CD8-positive, alpha-beta memory T cell (primary cell): Measurements from ENCODE around the gene PARP3. TPM values are rescaled to one million over a fixed set of nuclear protein-coding genes. Genes with fewer than 3 reads are reported as not detected.

ENCODE experiments used
- CTCF ChIA-PET: fragments of 350-600 bp; sonication (Branson Sonifier 250); formaldehyde crosslinking; loops from one replicate; lab custom pipeline; 2021; ENCODE audit warnings: antibody characterized with exemption; lab: Charles Lee
- POLR2A ChIA-PET: fragments of 350-600 bp; sonication (Branson Sonifier 250); formaldehyde crosslinking; loops from one replicate; lab custom pipeline; 2021; ENCODE audit warnings: antibody characterized with exemption; lab: Charles Lee
- DNase-seq, 5 donors: peaks; one replicate each; pipeline versions ENCODE4 v3.0.0 to v3.0.0-alpha.2; 2020 to 2022; ENCODE audit warnings: mixed read lengths in 1 of 5
- H3K27ac ChIP-seq: one replicate; pipeline ENCODE4 v1.7.0; 2013; ENCODE audit warnings: low read depth, mild to moderate bottlenecking, low read length, moderate library complexity
- H3K27me3 ChIP-seq: 2 replicates; pipeline ENCODE4 v1.7.0; 2013; ENCODE audit warnings: low read length, mild to moderate bottlenecking; ENCODE audit not compliant: insufficient read depth, poor library complexity, severe bottlenecking
- H3K36me3 ChIP-seq: 2 replicates; pipeline ENCODE4 v1.7.0; 2013; ENCODE audit warnings: mild to moderate bottlenecking, low read length, moderate library complexity; ENCODE audit not compliant: insufficient read depth
- H3K4me1 ChIP-seq: 2 replicates; pipeline ENCODE4 v1.7.0; 2013; ENCODE audit warnings: mild to moderate bottlenecking, low read length, moderate library complexity; ENCODE audit not compliant: insufficient read depth
- H3K4me3 ChIP-seq: 2 replicates; pipeline ENCODE4 v1.7.0; 2013; ENCODE audit warnings: mild to moderate bottlenecking, low read length
- H3K9me3 ChIP-seq: 2 replicates; pipeline ENCODE4 v1.7.0; 2013; ENCODE audit warnings: mild to moderate bottlenecking, low read length
- H3K27ac Mint-ChIP-seq, 8 donors: one replicate each; pipeline ENCODE4 v1.8.0; 2020 to 2021; ENCODE audit warnings: mixed read lengths in 8 of 8, mild to moderate bottlenecking in 6 of 8, inconsistent platforms in 3 of 8, moderate library complexity in 3 of 8
- H3K27me3 Mint-ChIP-seq, 2 donors: one replicate each; pipeline ENCODE4 v1.8.0; 2020 to 2021; ENCODE audit warnings: mixed read lengths in 2 of 2, mild to moderate bottlenecking in 1 of 2, moderate library complexity in 1 of 2
- H3K36me3 Mint-ChIP-seq, 3 donors: one replicate each; pipeline ENCODE4 v1.8.0; 2020 to 2021; ENCODE audit warnings: mixed read lengths in 3 of 3, inconsistent platforms in 1 of 3, mild to moderate bottlenecking in 1 of 3
- H3K4me1 Mint-ChIP-seq, 3 donors: one replicate each; pipeline ENCODE4 v1.8.0; 2020 to 2021; ENCODE audit warnings: mixed read lengths in 3 of 3, inconsistent platforms in 1 of 3, mild to moderate bottlenecking in 1 of 3
- H3K4me3 Mint-ChIP-seq, 7 donors: one replicate each; pipeline ENCODE4 v1.8.0; 2020 to 2021; ENCODE audit warnings: mixed read lengths in 7 of 7, mild to moderate bottlenecking in 6 of 7, moderate library complexity in 4 of 7, inconsistent platforms in 2 of 7
- H3K9me3 Mint-ChIP-seq, 5 donors: one replicate each; pipeline ENCODE4 v1.8.0; 2020 to 2022; ENCODE audit warnings: mixed read lengths in 5 of 5, mild to moderate bottlenecking in 3 of 5, moderate library complexity in 2 of 5, inconsistent platforms in 1 of 5
- polyA plus RNA-seq: library from polyadenylated mRNA; unstranded; fragments of 300-500 nt; fragmentation: Illumina TruSeq; gene quantifications from one replicate; pipeline ENCODE4 v1.2.3, GENCODE V29; 2021
- total RNA-seq, 2 experiments: library from RNA; stranded (reverse); gene quantifications; one replicate each; pipeline ENCODE4 v1.2.3, GENCODE V29; 2021

Gene PARP3
- total and polyA plus RNA-seq, 3 experiments from 2014 or later, result 5.9 to 11.5 (median 9.5) TPM

DNA sequence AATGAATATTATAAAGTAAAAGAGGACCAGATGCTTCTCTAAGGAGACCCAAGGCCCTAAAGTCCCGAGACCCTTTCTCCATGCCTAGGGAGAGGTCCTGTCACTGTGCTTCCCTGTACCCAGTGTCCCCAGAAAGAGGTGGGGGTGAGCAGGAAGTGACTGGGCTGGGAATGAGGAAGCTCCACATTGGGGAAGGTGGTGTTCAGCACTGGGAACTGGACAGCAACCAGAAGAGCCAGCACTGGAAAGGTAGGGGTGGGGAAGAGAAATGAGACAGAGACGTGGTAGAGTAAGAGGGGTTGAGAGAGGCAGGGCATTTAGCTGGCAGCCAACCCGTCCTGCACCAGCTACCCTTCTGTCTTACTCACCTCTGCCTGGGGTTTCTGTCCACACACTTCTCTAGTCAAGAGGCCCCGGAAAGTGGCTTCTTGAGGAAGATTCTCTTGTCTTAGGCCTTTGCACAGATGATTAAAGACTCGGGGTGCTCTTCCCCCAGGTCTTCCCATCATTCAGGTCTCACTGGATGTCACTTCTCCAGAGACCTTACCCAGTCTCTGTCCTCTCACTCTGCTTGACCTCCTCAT is 12.7 kb upstream of the PARP3 start:
- peaks cover 0 to 1% of the 10 kb centered on the region in 2 donors for H3K27me3 Mint-ChIP-seq
- no peak overlapping the region for H3K4me3 Mint-ChIP-seq
- DNase-seq, result no peak
- H3K9me3 Mint-ChIP-seq, result no peaks in the 10 kb centered on the region
- H3K4me3 ChIP-seq, result no peak overlapping the region
- H3K27ac Mint-ChIP-seq, result no peak overlapping the region
- no peaks in the 10 kb centered on the region for H3K4me1 ChIP-seq
- H3K36me3 Mint-ChIP-seq, result peaks cover 0 to 25% (median 3%) of the 10 kb centered on the region in 3 donors
- H3K36me3 ChIP-seq, result no peaks in the 10 kb centered on the region
- no peaks in the 10 kb centered on the region for H3K9me3 ChIP-seq
- H3K27ac ChIP-seq, result no peak overlapping the region
- no peaks in the 10 kb centered on the region for H3K4me1 Mint-ChIP-seq
- H3K27me3 ChIP-seq, result no peaks in the 10 kb centered on the region
- POLR2A ChIA-PET, result no interaction called here
- CTCF ChIA-PET, result no interaction called here

DNA sequence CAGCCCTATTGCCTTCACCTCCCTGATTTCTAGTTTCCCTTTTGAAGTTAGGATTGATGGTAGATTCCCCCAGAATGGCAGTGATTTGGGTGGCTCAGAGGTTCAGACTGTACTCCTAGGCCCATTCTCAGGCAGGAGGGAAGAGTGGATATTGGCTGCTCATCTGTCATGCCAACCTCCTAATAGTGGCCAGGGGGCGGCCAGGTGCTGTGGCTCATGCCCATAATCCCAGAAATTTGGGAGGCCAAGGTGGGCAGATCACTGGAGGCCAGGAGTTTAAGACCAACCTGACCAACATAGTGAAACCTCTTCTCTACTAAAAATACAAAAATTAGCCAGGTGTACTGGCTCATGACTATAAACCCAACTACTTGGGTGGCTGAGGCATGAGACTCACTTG is 11.7 kb upstream of the PARP3 start:
- ChIA-PET POLR2A (no interaction called here), CTCF (no interaction called here)
- H3K36me3 ChIP-seq, result peaks cover 5% of the 10 kb centered on the region
- no peaks in the 10 kb centered on the region for H3K4me1 ChIP-seq
- no peak overlapping the region for H3K4me3 ChIP-seq
- Mint-ChIP-seq H3K36me3 (peaks cover 0 to 35% (median 3%) of the 10 kb centered on the region in 3 donors), H3K27me3 (peaks cover 0 to 1% of the 10 kb centered on the region in 2 donors), H3K9me3 (no peaks in the 10 kb centered on the region), H3K27ac (no peak overlapping the region), H3K4me1 (no peaks in the 10 kb centered on the region), H3K4me3 (no peak overlapping the region)
- no peaks in the 10 kb centered on the region for H3K9me3 ChIP-seq
- no peak overlapping the region for H3K27ac ChIP-seq
- no peak for DNase-seq
- no peaks in the 10 kb centered on the region for H3K27me3 ChIP-seq

DNA sequence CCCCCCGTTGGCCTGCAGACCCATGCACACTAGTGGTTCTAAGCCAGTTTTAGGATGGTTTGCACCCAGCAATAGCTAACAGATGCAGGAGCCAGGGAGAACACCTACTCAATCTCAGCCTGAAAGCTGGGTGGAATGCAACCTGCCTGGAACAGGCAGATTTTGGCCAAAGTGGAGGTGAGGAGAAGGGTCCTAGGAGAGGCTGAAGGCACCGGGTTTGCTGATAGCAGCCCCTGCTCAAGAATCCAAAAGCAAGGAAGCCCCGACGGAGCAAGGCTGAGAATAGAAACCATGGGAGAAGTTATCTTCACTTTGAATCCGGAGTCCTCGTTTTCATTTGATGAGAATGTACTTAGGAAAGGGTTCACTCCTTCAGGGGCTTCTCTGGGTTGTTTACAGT is 10.4 kb upstream of the PARP3 start:
- no peaks in the 10 kb centered on the region for H3K27me3 ChIP-seq
- no peak overlapping the region for H3K27ac ChIP-seq
- H3K4me3 ChIP-seq, result no peak overlapping the region
- H3K4me1 ChIP-seq, result no peaks in the 10 kb centered on the region
- no peaks in the 10 kb centered on the region for H3K9me3 ChIP-seq
- ChIA-PET CTCF (interaction anchor here (0.8 kb wide), 1 partner anchor 10 kb away, joined by 3 read pairs; the partner anchor contains the start of genes PARP3 and RRP9), POLR2A (no interaction called here)
- peaks cover 15% of the 10 kb centered on the region for H3K36me3 ChIP-seq
- Mint-ChIP-seq H3K36me3 (peaks cover 3 to 47% (median 3%) of the 10 kb centered on the region in 3 donors), H3K27me3 (peaks cover 0 to 1% of the 10 kb centered on the region in 2 donors), H3K4me1 (no peaks in the 10 kb centered on the region), H3K27ac (peak overlapping the region in 1 of 8 donors; percentile 75), H3K9me3 (no peaks in the 10 kb centered on the region), H3K4me3 (no peak overlapping the region)
- no peak for DNase-seq

DNA sequence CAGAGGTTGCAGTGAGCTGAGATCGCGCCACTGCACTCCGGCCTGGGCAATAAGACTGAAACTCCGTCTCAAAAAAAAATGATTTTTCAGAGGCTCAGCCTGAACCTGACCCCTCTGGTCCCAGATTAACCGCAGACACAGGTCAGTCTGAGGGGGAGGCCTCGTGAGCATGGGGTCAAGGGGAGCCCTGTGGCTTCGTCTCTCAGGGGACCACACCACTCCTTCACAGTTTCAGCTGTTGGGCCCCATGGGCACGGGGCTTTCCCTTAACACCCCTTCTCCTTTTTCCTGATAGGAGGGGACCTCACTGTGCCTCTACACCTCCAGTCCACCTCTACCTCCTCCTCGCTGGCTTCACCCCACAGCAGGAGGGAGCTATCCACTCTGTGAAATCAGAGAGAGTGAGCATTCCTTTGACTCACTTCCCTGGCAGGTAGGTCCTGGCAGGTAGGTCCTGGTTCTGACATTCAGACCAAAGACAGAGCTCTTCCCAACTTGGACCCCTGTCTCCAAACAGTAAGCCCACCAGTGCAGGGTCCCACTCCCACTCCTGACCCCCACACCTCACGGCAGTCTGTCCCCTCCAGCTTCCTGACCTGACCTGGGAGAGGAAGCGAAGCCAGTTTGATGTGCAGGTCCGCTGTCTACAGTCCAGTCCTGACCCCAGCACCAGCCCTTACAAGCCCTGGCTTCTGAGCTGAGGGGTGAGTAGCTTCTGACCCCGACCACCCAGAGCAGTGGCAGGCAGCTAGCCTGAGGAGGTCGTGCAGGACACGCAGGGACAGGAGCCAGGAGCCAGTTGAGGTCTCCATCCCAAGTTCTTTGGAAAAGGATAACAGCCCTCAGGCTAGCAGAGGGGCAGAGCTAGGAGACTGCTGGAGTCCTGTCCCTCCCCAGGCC is 9.4 kb upstream of the PARP3 start:
- Mint-ChIP-seq H3K27ac (no peak overlapping the region), H3K36me3 (peaks cover 3 to 57% (median 5%) of the 10 kb centered on the region in 3 donors), H3K4me3 (no peak overlapping the region), H3K9me3 (no peaks in the 10 kb centered on the region), H3K4me1 (no peaks in the 10 kb centered on the region), H3K27me3 (peaks cover 0 to 1% of the 10 kb centered on the region in 2 donors)
- Histone ChIP-seq H3K9me3 (no peaks in the 10 kb centered on the region), H3K27ac (no peak overlapping the region), H3K36me3 (peaks cover 23% of the 10 kb centered on the region), H3K4me3 (no peak overlapping the region), H3K27me3 (no peaks in the 10 kb centered on the region), H3K4me1 (no peaks in the 10 kb centered on the region)
- ChIA-PET POLR2A (no interaction called here), CTCF (interaction anchor here (1.2 kb wide), 1 partner anchor 9 kb away, joined by 7 read pairs; the partner anchor contains the start of gene RRP9)
- DNase-seq, result no peak

DNA sequence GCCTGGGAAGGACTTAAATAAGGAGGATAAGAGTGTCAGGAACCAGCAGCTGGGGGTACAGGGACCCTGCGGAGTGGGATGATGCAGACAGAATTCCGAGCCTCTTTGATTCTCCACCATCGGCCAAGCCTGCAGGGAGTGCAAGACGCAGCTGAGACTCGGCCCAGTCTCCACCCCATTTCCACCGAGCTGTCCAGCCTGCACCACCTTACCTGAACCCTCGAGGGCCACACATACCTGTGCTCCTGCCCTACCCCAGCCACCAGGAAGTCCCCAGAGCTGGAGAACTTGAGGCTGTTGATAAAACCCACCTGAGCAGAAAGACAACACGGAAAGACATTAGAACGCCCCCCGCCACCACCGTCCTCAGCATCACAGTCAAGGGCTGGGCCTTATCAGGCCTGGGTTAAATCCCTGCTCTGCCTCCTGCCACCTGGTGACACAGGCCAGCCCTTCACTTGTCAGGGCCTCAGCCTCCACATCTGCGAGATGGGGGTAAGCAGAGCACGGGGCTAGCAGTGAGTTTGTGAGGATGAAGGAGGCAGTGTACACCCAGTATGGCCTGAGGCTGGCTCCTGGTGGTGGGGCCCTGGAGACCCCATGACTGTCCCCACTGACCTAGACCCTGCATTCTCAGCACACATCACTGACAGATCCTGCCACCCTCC is 8.6 kb upstream of the PARP3 start:
- no peak for DNase-seq
- peaks cover 0 to 1% of the 10 kb centered on the region in 2 donors for H3K27me3 Mint-ChIP-seq
- POLR2A ChIA-PET, result no interaction called here
- Histone ChIP-seq H3K27me3 (no peaks in the 10 kb centered on the region), H3K9me3 (no peaks in the 10 kb centered on the region), H3K4me3 (no peak overlapping the region), H3K36me3 (peaks cover 32% of the 10 kb centered on the region), H3K27ac (no peak overlapping the region), H3K4me1 (no peaks in the 10 kb centered on the region)
- peaks cover 3 to 65% (median 5%) of the 10 kb centered on the region in 3 donors for H3K36me3 Mint-ChIP-seq
- peaks cover 2 to 6% (median 6%) of the 10 kb centered on the region in 3 donors for H3K4me1 Mint-ChIP-seq
- no peaks in the 10 kb centered on the region for H3K9me3 Mint-ChIP-seq
- H3K4me3 Mint-ChIP-seq, result no peak overlapping the region
- CTCF ChIA-PET, result interaction anchor here (1.2 kb wide), 1 partner anchor 8 kb away, joined by 7 read pairs; the partner anchor contains the start of gene RRP9
- H3K27ac Mint-ChIP-seq, result peak overlapping the region in 1 of 8 donors; percentile 51

DNA sequence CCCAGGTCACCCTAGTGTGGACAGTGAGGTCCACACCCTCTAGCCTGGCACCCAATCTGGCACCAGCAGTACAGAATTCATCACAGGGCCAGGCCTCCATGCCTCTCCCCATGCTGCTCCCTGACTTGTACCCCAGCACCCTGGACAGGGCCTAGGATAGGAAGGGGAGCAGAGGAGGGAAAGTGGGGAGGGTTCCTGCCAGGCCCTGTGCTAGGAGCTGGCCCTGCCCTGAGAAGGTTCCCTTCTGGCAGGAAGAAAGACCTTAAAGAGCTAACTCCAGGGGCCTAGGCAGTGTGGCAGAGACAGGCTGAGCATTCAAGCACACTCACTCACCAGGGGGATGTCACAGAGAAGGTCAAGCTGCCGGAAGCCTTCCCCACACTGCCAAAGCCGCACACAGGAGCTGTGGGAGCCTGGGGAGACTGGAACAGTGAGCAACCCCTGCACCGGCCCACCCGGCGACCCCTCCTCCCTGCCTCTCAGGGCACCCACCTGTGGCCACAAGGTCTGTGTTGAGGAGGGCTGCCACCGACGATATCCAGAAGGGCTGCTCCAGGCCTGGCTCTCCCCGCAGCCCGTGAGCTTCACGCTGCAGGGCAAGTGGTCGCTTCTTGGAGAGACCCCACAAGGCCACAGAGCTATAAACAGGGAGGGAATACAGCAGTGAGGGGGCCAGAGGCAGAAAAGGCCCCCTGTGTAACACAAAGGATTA is 7.9 kb upstream of the PARP3 start:
- H3K27ac ChIP-seq, result no peak overlapping the region
- no peaks in the 10 kb centered on the region for H3K9me3 Mint-ChIP-seq
- H3K4me3 ChIP-seq, result no peak overlapping the region
- no peaks in the 10 kb centered on the region for H3K4me1 ChIP-seq
- H3K4me1 Mint-ChIP-seq, result peaks cover 5 to 10% (median 9%) of the 10 kb centered on the region in 3 donors
- no peaks in the 10 kb centered on the region for H3K9me3 ChIP-seq
- H3K36me3 Mint-ChIP-seq, result peaks cover 3 to 71% (median 5%) of the 10 kb centered on the region in 3 donors
- ChIA-PET CTCF (interaction anchor here (0.7 kb wide), 1 partner anchor 8 kb away, joined by 3 read pairs; the partner anchor contains the start of gene PARP3), POLR2A (no interaction called here)
- H3K36me3 ChIP-seq, result peaks cover 32% of the 10 kb centered on the region
- no peak overlapping the region for H3K27ac Mint-ChIP-seq
- H3K27me3 Mint-ChIP-seq, result peaks cover 0 to 1% of the 10 kb centered on the region in 2 donors
- no peaks in the 10 kb centered on the region for H3K27me3 ChIP-seq
- no peak for DNase-seq
- H3K4me3 Mint-ChIP-seq, result no peak overlapping the region

DNA sequence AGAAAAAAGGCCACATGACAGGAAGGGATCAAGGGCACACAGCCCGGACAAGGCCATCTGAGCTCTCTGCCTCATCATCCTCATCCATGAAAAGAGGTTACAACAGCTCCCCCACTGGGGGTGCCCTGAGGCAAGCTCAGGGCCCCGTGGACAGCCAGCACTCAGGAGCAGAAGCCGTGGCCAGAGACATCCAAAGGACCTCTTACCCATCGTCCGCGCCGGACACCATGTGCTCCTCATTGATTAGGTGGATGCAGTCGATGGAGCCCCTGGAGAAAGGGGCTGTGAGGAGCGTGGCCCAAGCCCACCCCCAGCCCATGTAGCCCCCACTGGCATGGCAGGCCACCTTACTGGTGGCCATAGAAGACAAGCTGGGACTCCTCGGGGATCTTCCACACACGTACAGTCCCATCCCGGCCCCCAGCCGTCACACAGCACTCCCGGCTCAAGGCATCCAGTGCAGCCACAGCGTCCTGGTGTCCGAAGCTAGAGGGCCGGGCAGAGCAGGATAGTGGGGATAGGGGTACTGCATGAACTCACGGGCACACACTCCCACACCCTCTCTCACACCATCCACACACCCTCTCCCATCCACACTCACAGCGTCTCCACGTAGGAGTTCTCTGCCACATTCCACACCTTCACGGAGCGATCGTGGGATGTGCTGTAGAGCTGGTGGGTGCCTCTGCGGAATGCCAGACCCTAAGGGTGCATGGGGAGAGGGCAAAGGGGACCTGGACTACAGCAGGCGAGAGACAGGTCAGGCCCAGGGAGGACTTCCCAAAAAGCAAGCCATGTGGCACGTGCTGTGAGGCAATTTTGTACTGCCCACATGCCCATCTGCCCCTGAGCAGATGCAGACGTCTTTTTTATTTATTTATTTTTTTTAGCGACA is 6.9 kb upstream of the PARP3 start:
- Histone ChIP-seq H3K36me3 (peaks cover 32% of the 10 kb centered on the region), H3K9me3 (no peaks in the 10 kb centered on the region), H3K27me3 (no peaks in the 10 kb centered on the region), H3K4me1 (peaks cover 6% of the 10 kb centered on the region), H3K27ac (no peak overlapping the region), H3K4me3 (no peak overlapping the region)
- Mint-ChIP-seq H3K9me3 (no peaks in the 10 kb centered on the region), H3K36me3 (peaks cover 3 to 72% (median 5%) of the 10 kb centered on the region in 3 donors), H3K4me3 (no peak overlapping the region), H3K27me3 (no peaks in the 10 kb centered on the region), H3K4me1 (peaks cover 7 to 18% (median 17%) of the 10 kb centered on the region in 3 donors), H3K27ac (no peak overlapping the region)
- POLR2A ChIA-PET, result no interaction called here
- no peak for DNase-seq
- CTCF ChIA-PET, result interaction anchor here (0.7 kb wide), 1 partner anchor 7 kb away, joined by 3 read pairs; the partner anchor contains the start of gene PARP3
